GM23248 (cell line): ENCODE data around the gene ACO2.

ENCODE experiments used
- EZH2 ChIP-seq: fragments of 200-600 bp; sonication (generic); IDR thresholded peaks from 2 replicates; pipeline ENCODE4 v1.6.1; 2018; ENCODE audit warnings: antibody characterized with exemption, mild to moderate bottlenecking; ENCODE audit not compliant: insufficient read depth, poor library complexity, severe bottlenecking
- EZH2phosphoT487 ChIP-seq: fragments of 200-600 bp; sonication (generic); IDR thresholded peaks from 2 replicates; pipeline ENCODE4 v1.6.1; 2018; ENCODE audit warnings: antibody characterized with exemption, moderate library complexity, mild to moderate bottlenecking, low read depth; ENCODE audit not compliant: insufficient read depth

- TF ChIP-seq EZH2 (no peak), EZH2phosphoT487 (no peak)
Measured at GRCh38 chr22:41425660-41426365, 43.1 kb upstream of the ACO2 start.
